Neural cell (in vitro differentiated cells): Measurements from ENCODE around the gene KCTD18. TPM values are rescaled to one million over a fixed set of nuclear protein-coding genes. Genes with fewer than 3 reads are reported as not detected.

Experiments used
- H2AFZ ChIP-seq: fragments of 200-600, 300-800 bp; sonication (generic), shearing (Covaris generic); 2 replicates; pipeline ENCODE4 v1.6.0; 2014; ENCODE audit warnings: low read depth, mild to moderate bottlenecking, antibody characterized with exemption, low read length, moderate library complexity
- H3F3A ChIP-seq: fragments of 200-600 bp; shearing (Covaris generic); 2 replicates; pipeline ENCODE4 v1.6.1; 2016; ENCODE audit warnings: mild to moderate bottlenecking, moderate library complexity, mixed read lengths, antibody characterized with exemption, low read length; ENCODE audit not compliant: insufficient read depth, poor library complexity, severe bottlenecking
- H3K27ac ChIP-seq: fragments of 200-600, 300-800 bp; sonication (generic), shearing (Covaris generic); 2 replicates; pipeline ENCODE4 v1.5.1; 2014; ENCODE audit warnings: mild to moderate bottlenecking, low read length, moderate library complexity
- H3K27me3 ChIP-seq: fragments of 300-800, 200-600 bp; sonication (generic), shearing (Covaris generic); 2 replicates; pipeline ENCODE4 v1.6.0; 2014; ENCODE audit warnings: mild to moderate bottlenecking, low read depth, low read length, moderate library complexity; ENCODE audit not compliant: insufficient read depth
- H3K36me3 ChIP-seq: fragments of 300-800, 200-600 bp; sonication (generic), shearing (Covaris generic); 2 replicates; pipeline ENCODE4 v1.5.1; 2014; ENCODE audit warnings: mild to moderate bottlenecking, antibody characterized with exemption, low read length, moderate library complexity; ENCODE audit not compliant: insufficient read depth
- H3K4me2 ChIP-seq: fragments of 300-800, 200-600 bp; sonication (generic), shearing (Covaris generic); 2 replicates; pipeline ENCODE4 v1.6.0; 2014; ENCODE audit warnings: mild to moderate bottlenecking, low read length
- H3K4me3 ChIP-seq: fragments of 300-800, 200-600 bp; sonication (generic), shearing (Covaris generic); 2 replicates; pipeline ENCODE4 v1.5.1; 2014; ENCODE audit warnings: mild to moderate bottlenecking, low read length, moderate library complexity
- H3K79me2 ChIP-seq: fragments of 200-600 bp; shearing (Covaris generic); replicated peaks from 2 replicates; pipeline ENCODE4 v1.6.0; 2014; ENCODE audit warnings: mild to moderate bottlenecking, low read length, moderate library complexity; ENCODE audit not compliant: insufficient read depth
- H3K9ac ChIP-seq: fragments of 300-800, 200-600 bp; sonication (generic), shearing (Covaris generic); 2 replicates; pipeline ENCODE4 v1.6.1; 2016; ENCODE audit warnings: mild to moderate bottlenecking, low read length, mixed read lengths
- H3K9me2 ChIP-seq: fragments of 200-600 bp; shearing (Covaris generic); 2 replicates; pipeline ENCODE4 v1.6.1; 2016; ENCODE audit warnings: mild to moderate bottlenecking, low read length, mixed read lengths; ENCODE audit not compliant: insufficient read depth
- H3K9me3 ChIP-seq: fragments of 200-600, 300-800 bp; sonication (generic), shearing (Covaris generic); 2 replicates; pipeline ENCODE4 v1.6.1; 2016; ENCODE audit warnings: mild to moderate bottlenecking, mixed run types, low read length, moderate library complexity, mixed read lengths
- H4K20me1 ChIP-seq: fragments of 200-600 bp; shearing (Covaris generic); 2 replicates; pipeline ENCODE4 v1.6.1; 2016; ENCODE audit warnings: mild to moderate bottlenecking, mixed run types; ENCODE audit not compliant: insufficient read depth
- EP300 ChIP-seq: fragments of 450-650 bp; conservative IDR thresholded peaks from 2 replicates; pipeline ENCODE4 v1.6.1; 2014; ENCODE audit warnings: antibody characterized with exemption, mild to moderate bottlenecking, moderate library complexity; ENCODE audit not compliant: poor library complexity, severe bottlenecking
- EZH2 ChIP-seq: fragments of 200-600, 300-800 bp; shearing (Covaris generic), sonication (generic); IDR thresholded peaks from 2 replicates; pipeline ENCODE4 v1.6.1; 2014; ENCODE audit warnings: antibody characterized with exemption, low read length, borderline replicate concordance, mild to moderate bottlenecking; ENCODE audit not compliant: insufficient read depth, poor library complexity, severe bottlenecking
- MXI1 ChIP-seq: fragments of 450-650 bp; conservative IDR thresholded peaks from 2 replicates; pipeline ENCODE4 v1.6.1; 2014; ENCODE audit warnings: antibody characterized with exemption, mild to moderate bottlenecking; ENCODE audit not compliant: poor library complexity, severe bottlenecking
- RAD21 ChIP-seq: fragments of 450-650 bp; conservative IDR thresholded peaks from 2 replicates; pipeline ENCODE4 v1.6.1; 2014; ENCODE audit warnings: antibody characterized with exemption, mild to moderate bottlenecking, moderate library complexity
- SMC3 ChIP-seq: fragments of 450-650 bp; conservative IDR thresholded peaks from 2 replicates; pipeline ENCODE4 v1.6.1; 2014; ENCODE audit warnings: antibody characterized with exemption, mild to moderate bottlenecking, moderate library complexity; ENCODE audit not compliant: poor library complexity
- TAF1 ChIP-seq: IDR thresholded peaks from 2 replicates; pipeline ENCODE4 v1.6.1; 2012; ENCODE audit warnings: low read depth
- polyA plus RNA-seq: library from polyadenylated mRNA; depleted of rRNA; stranded (reverse); fragments of >200 nt; gene quantifications from 2 replicates; pipeline ENCODE4 v1.2.3, GENCODE V29; 2014
- TF ChIP-seq, protein P1 (sequence below): fragments of 450-650 bp; IDR thresholded peaks from 2 replicates; pipeline ENCODE4 v1.5.1; 2014; ENCODE audit warnings: antibody characterized with exemption, mild to moderate bottlenecking, moderate library complexity; ENCODE audit not compliant: poor library complexity, severe bottlenecking
- TF ChIP-seq, protein P2 (sequence below): IDR thresholded peaks from 2 replicates; pipeline ENCODE4 v1.6.1; 2012; ENCODE audit warnings: borderline replicate concordance

Gene KCTD18
- polyA plus RNA-seq, 1 donor from 2014 or later: 17.0 TPM

DNA sequence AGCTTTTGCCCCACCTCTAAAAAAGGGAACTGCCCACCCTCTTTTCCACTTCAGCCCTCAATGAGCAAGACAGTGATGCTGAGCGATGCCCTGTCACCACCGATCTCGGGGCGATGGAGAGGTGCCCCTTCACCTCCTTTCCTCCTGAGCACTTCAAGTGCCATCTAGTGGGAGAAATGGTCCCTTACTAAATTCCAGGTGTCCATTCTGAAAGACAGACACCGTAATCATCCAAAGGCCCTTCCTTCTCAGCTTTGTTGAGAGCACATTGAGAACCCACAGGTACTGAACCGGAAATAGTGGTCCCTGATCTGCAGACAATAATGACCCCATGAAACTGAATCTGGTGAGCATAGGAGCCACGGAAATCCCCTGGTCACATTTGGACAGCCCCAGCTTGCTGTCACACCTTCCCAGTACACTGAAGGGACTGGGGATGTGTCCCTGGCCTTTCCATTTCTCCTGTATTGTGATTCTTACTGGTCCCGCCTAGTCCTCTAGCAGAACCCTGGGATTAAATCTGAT lies 38.5 kb downstream of the KCTD18 start:
- H3K4me2 ChIP-seq: no peak overlapping the region
- no peak overlapping the region for H3K4me3 ChIP-seq
- H3K9me2 ChIP-seq: no peaks in the 10 kb centered on the region
- no peaks in the 10 kb centered on the region for H3K27me3 ChIP-seq
- H3F3A ChIP-seq: no peaks in the 10 kb centered on the region
- no peak overlapping the region for H3K9ac ChIP-seq
- H3K79me2 ChIP-seq: no peaks in the 10 kb centered on the region
- no peaks in the 10 kb centered on the region for H3K36me3 ChIP-seq
- peak; percentile 97 for TF ChIP-seq SMC3
- TF ChIP-seq EP300: peak; percentile 23
- TF ChIP-seq, protein P1, sequence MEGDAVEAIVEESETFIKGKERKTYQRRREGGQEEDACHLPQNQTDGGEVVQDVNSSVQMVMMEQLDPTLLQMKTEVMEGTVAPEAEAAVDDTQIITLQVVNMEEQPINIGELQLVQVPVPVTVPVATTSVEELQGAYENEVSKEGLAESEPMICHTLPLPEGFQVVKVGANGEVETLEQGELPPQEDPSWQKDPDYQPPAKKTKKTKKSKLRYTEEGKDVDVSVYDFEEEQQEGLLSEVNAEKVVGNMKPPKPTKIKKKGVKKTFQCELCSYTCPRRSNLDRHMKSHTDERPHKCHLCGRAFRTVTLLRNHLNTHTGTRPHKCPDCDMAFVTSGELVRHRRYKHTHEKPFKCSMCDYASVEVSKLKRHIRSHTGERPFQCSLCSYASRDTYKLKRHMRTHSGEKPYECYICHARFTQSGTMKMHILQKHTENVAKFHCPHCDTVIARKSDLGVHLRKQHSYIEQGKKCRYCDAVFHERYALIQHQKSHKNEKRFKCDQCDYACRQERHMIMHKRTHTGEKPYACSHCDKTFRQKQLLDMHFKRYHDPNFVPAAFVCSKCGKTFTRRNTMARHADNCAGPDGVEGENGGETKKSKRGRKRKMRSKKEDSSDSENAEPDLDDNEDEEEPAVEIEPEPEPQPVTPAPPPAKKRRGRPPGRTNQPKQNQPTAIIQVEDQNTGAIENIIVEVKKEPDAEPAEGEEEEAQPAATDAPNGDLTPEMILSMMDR: peak; percentile 87
- peak; percentile 93 for TF ChIP-seq RAD21
- TF ChIP-seq, protein P2, sequence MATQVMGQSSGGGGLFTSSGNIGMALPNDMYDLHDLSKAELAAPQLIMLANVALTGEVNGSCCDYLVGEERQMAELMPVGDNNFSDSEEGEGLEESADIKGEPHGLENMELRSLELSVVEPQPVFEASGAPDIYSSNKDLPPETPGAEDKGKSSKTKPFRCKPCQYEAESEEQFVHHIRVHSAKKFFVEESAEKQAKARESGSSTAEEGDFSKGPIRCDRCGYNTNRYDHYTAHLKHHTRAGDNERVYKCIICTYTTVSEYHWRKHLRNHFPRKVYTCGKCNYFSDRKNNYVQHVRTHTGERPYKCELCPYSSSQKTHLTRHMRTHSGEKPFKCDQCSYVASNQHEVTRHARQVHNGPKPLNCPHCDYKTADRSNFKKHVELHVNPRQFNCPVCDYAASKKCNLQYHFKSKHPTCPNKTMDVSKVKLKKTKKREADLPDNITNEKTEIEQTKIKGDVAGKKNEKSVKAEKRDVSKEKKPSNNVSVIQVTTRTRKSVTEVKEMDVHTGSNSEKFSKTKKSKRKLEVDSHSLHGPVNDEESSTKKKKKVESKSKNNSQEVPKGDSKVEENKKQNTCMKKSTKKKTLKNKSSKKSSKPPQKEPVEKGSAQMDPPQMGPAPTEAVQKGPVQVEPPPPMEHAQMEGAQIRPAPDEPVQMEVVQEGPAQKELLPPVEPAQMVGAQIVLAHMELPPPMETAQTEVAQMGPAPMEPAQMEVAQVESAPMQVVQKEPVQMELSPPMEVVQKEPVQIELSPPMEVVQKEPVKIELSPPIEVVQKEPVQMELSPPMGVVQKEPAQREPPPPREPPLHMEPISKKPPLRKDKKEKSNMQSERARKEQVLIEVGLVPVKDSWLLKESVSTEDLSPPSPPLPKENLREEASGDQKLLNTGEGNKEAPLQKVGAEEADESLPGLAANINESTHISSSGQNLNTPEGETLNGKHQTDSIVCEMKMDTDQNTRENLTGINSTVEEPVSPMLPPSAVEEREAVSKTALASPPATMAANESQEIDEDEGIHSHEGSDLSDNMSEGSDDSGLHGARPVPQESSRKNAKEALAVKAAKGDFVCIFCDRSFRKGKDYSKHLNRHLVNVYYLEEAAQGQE: no peak
- no peaks in the 10 kb centered on the region for H4K20me1 ChIP-seq
- no peak overlapping the region for H3K27ac ChIP-seq
- H3K9me3 ChIP-seq: no peaks in the 10 kb centered on the region
- H2AFZ ChIP-seq: no peak overlapping the region

DNA sequence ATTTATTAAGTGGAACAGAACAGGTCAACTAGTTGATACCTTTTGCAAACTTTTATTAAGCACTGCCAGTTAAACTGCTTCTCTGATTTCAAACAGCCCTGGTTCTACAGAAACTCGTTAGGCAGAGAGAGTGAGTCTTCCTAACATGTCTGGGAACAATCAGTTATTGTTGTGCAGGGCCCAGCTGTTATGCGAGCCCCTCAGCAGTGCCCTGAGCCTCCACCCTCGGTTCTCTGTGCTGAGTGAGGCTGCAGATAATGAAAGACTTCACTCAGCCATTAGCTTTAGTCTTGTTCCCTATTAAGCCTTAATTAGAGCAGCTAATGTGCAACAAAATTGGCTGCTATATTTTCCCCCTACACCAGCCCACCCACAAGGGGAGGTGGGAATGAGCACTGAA lies 39.6 kb downstream of the KCTD18 start:
- Histone ChIP-seq H3K4me2 (no peak overlapping the region), H3K79me2 (no peaks in the 10 kb centered on the region), H3K9ac (no peak overlapping the region), H3F3A (no peaks in the 10 kb centered on the region), H3K27ac (no peak overlapping the region), H2AFZ (no peak overlapping the region), H3K27me3 (no peaks in the 10 kb centered on the region), H3K9me3 (no peaks in the 10 kb centered on the region), H3K36me3 (no peaks in the 10 kb centered on the region), H4K20me1 (no peaks in the 10 kb centered on the region), H3K9me2 (no peaks in the 10 kb centered on the region), H3K4me3 (no peak overlapping the region)
- TF ChIP-seq, protein P2: no peak
- TF ChIP-seq EP300: no peak
- TF ChIP-seq MXI1: no peak
- TF ChIP-seq EZH2: no peak
- TF ChIP-seq, protein P1: no peak
- no peak for TF ChIP-seq TAF1
- TF ChIP-seq SMC3: no peak
- TF ChIP-seq RAD21: no peak
